ENCODE data around the gene DOLPP1.
"Not testable (repeated sequence)": the region's sequence is repeated elsewhere in the genome, so short reads cannot be mapped to it uniquely, and the experiment has no call there.

The DOLPP1 gene

DNA sequence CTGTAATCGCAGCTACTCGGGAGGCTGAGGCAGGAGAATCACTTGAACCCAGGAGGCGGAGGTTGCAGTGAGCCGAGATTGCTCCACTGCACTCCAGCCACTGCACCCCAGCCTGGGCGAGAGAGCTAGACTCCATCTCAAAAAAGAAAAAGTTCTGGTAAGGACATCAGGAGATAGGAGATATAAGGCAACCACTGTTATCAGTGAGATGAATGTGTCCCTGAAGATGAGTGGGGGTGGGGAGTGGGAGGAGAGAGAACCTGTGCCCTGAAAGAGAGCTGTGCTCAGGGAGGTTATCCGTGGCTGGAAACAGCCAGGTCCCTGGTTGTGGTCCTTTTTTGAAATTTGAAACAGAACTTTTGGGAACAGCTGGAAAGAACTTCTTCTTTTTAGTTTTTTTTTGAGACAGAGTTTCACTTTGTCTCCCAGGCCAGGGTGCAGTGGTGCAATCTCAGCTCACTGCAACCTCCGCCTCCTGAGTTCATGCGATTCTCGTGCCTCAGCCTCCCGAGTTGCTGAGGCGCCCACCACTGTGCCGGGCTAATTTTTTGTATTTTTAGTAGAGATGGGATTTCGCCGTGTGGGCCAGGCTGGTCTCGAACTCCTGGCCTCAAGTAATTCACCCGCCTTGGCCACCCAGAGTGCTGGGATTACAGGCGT is 32.9 kb downstream of the DOLPP1 start:
- no peak for DNase-seq

DNA sequence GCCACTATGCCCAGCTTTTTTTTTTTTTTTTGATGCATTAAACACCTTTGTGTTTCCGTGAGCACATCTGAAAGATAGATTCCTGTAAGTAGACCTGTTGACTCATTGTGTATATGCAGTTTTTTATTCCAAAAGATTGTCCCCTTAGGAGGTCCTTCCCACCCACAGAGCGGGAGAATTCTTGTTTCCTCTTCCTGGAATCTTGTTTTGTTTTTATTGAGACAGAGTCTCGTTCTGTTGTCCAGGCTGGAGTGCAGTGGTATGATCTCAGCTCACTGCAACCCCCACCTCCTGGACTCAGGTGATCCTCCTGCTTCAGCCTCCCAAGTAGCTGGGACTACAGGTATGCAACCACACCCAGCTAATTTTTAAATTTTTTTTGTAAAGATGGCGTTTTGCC is 37.9 kb downstream of the DOLPP1 start:
- DNase-seq: no peak

GRCh38 chr9:129121483-129121882 is 40.6 kb downstream of the DOLPP1 start:
- DNase-seq: no peak

DNA sequence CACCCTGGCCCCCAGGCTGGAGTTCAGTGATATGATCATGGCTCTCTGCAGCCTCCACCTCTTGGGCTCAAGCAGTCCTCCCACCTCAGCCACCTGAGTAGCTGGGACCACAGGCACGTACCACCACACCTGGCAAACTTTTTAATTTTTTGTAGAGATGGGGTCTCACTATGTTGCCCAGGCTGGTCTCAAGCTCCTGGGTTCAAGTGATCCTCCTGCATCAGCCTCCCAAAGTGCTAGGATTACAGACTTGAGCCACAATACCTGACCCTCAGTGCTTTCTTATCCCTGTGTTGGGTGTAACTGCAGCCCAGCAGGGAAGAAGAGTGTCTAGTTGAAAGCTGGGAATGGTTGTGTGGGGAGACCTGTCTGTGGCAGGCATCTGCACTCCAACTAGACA is 41.2 kb downstream of the DOLPP1 start:
- DNase-seq: no peak

- not testable (repeated sequence) for DNase-seq
Measured at GRCh38 chr9:129122976-129123375, 42.1 kb downstream of the DOLPP1 start.

DNA sequence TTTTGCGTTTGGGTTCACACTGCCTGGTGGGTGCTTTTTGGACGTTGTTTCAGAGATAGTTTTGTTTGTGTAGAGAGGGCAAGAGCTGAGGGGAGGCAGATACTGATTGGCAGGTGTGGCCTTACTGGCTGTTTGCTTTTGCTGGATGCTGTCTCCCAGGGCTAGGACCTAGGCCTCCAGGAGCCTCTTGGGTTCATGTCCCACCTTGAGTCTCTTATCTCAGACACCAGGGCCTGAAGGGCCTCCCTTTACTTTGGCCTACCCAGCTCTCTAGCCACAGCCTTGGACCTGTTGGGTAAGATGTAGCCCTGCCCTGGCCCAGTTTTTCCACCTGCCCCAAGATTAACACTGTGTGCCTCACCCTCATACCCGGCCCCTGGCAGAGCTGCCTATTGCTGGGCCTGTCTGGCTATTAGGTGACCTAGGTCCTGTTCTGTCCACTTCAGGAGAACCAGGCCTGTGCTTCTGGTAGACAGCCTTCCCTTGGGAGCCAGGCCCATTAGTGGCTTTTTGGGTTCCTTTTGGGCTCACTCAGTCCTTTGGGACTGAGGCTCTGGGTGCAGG is 43.7 kb downstream of the DOLPP1 start:
- no peak for DNase-seq

DNA sequence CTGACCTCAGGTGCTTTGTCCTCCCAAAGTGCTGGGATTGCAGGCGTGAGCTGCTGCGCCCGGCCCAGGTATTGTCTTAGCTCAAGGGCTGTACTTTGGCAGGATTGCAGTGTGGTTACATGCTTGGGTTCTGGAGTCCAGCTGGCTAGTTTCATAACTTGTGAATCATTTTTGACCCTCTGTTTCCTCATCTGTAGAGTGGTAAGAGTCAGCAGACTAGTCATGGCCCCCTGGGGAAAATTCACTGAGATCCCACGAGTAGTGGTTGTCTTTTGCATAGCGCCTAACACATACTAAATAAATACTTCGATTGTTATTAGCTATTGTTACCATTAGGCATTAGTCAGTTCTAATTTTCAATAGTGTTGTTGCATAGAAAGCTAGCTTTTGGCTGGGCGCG is 44.6 kb downstream of the DOLPP1 start:
- DNase-seq: no peak

DNA sequence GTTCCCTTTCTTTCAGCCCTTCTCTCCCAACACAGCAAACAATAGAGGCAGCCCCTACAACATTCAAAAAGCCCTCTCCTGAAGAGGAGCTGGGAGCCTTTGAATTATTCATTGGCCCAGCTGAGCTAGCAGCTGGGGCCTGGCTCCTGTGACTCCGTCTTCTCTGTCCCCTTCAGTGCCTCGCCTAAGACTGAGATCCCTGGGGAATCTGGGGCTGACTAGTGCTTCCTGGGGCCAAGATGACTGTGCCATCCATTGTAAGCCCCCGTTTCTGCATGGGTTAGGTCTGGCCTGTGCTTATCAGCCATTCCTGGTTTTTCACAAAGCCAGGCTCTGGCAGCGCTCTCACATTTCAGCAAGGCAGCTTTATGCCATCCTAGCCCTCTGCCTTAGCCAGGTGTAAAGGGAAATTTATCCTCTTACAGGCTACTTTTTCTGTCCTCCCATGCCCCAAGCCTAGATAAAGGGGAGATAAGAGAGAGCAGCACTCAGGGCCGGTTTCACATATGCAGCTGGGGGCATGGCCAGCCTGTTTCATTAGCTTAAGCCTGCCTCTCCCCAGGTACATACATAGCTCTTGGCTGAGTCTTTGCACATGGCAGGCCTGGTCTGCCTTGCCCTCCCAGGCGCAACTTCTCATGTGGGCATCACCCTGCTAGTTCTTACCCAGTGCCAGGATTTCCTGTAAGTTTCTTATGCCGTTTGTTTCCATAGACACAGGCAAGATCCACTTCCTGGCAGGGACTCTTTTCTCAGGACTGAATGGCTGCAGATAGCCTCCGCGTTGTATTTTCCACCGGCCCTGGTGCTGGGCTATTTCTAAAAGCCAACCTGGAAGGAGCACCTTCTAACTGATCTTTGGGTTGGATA is 46.1 kb downstream of the DOLPP1 start:
- no peak for DNase-seq

DNA sequence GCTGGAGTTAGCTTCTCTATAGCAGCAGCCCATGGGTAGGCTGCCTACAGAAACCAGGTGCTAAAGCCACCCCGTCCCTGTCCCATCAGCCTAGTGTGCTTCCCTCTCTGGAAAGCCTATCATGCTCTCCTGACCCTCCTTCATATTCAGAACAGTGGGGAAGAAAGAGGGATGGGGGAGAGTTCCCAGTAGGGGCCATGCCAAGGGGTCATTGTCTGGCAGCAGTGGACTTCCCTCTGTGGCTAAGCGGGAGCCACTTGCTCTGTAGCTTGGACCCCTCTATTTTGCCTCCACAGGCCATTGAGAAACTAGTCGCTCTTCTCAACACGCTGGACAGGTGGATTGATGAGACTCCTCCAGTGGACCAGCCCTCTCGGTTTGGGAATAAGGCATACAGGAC is 47.8 kb downstream of the DOLPP1 start:
- DNase-seq: no peak

- DNase-seq: not testable (repeated sequence)
Measured at GRCh38 chr9:129130271-129130670, 49.4 kb downstream of the DOLPP1 start.

DNA sequence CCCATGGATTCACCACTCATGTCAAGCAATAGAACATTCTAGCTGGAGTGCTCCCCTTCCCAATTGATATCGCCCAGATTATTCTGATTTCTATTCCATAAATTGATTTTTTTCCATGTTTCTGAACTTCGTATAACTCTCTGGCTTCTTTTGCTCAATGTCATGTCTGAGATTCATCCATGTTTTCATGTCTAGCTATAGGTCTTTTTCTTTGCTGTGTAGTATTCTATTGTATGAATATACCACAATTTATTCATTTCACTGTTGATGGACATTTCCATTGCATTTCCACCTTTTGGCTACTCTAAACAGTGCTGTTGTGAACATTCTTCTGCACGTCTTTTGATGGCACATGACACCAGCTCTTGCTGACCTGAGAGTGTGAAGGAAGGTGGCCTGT is 49.9 kb downstream of the DOLPP1 start:
- DNase-seq: no peak

GRCh38 chr9:129131300-129132145 is 50.6 kb downstream of the DOLPP1 start:
- peak; percentile 87 for DNase-seq

DNA sequence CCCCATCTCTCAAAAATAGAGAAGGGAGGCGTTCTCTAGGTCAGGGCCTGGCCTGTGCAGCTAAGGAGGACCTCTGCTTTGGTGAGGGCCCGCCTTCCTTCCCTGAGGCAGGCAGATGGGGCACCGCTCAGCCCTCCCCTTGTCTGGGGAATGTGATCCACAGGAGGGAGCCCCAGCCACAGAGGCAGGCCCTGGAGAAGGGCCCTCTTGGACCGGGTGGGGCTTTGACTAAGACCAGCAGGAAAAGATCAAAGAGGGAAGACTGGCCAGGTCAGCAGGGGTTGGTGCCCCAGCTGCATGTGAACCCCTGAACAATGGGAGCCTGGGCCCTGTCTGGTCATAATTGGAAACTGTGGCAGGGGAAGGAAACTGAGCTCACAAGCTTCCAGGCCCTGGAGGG is 52.2 kb downstream of the DOLPP1 start:
- no peak for DNase-seq

DNA sequence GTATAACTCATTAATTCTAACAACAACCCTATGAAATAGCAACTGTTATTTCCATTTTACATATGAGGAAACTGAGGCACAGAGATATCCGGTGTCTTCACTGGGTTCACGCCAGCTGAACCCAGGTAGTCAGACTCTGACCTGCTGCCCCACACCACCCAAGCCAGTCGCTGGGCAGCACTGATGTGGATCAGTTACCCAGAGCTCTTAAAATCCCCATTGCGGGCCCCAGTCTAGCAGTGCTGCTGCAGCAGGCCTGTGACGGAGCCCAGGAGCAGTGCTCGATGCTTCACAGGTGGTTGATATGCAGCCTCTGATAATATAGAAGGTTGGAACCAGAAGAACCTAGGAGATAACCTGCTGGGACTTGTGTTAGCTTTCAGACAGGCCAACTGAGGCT is 54.6 kb downstream of the DOLPP1 start:
- no peak for DNase-seq

- DNase-seq: no peak
Measured at GRCh38 chr9:129136446-129137035, 55.6 kb downstream of the DOLPP1 start.

DNA sequence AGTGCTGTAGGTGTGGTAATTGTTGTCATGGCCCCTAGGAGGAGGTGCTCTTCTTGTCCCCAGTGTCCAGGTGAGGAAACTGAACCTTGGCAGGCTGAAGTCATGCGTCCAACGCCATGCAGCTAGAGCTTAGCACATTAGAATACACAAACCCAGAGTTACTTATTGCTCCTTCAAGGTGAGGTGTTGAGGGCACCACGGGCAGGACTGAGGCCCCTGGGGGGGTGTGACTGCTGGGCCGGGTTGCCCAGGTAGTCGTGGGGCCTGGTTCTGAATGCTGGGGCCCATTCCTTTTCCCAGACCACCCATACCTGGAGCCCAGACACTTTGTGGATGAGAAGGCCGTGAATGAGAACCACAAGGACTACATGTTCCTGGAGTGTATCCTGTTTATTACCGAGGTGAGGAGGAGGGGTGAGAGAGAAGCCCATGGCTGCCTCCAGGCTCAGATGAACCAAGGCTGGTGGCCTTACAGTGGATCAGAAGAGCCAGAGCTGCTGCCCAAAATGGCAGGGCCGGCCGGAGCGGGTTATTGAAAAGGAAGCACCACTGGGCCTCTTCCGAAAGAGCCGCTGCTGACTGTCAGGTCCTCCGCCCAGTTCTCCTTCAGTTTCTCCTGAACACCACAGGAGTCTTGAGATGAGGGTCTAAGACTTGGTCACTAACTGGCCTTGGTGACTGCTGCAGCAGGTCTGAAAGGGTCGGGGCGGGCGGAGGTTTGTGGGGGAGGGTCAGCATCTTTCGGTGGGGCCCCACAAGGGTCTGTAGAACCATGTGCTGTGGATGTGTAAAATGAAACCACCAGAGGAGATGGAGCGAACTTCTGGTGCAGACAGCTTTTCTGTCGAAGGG is 56.6 kb downstream of the DOLPP1 start:
- DNase-seq: no peak

GRCh38 chr9:129138144-129138462 is 57.2 kb downstream of the DOLPP1 start:
- no peak for DNase-seq

DNA sequence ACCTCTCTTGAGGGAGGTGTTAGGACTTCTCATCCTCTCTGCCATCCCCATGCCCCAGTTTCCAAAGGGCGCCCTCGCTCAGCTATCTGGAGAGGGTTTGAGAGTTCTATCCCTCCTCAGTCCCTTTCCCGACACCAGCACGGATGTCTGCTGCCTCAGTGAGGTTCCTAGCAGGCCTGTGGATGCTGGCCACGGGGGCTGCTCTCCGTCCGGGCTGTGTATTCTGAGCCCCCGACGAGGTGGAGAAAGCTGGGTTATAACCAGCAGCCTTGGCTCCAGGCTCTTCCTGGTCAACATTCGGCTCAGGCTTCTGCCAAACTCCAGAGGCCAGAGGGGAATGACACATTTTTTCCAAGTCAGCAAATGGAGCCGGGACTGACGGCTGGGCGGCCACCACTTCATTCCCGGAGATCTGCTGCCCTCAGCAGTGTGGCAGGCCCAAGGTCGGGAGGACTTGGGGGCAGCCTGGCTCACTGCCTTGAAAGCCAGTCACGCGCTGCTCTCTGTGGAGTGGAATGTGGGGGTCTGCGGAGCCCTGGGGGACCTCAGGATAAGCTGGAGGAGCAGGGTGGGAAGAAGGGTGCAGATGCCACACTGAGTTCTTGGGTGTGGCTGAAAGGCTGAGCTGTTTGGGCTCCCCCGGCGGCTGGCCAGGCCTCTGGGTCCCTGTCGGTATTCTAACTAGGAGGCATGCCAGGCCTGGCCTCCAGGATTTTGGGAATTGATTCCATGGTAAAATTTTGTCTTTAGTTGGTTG is 57.7 kb downstream of the DOLPP1 start:
- DNase-seq: no peak

- DNase-seq: peak; percentile 86
Measured at GRCh38 chr9:129139233-129139992, 58.5 kb downstream of the DOLPP1 start.

DNA sequence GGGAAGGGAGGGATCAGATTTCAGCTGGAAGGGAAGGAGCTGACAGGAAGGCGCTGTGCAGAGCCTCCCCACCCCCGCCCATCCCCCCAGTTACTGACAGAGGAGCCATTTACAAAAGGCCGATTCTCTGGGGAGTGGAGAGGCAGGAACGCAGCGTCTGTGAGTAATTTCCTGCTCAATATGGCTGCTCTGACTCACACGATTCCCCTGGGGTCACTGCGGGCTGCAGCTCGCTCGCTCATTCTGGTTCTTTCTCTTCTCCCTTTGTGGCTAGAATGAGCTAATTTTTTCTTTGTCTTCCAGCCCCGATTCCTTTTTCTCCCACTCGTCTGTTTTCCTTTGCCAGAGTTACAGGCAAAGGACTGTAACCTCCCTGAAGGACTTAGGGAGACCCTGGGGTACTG is 59.1 kb downstream of the DOLPP1 start:
- peak; percentile 86 for DNase-seq

Measured in CD4-positive, alpha-beta T cell treated with Interleukin-17A for 1 hour (primary cell).